Natural killer cell (primary cell): ENCODE results near the gene CCDC15. TPM values are rescaled to one million over a fixed set of nuclear protein-coding genes. Genes with fewer than 3 reads are reported as not detected.

Experiments used
- ATAC-seq, 3 donors: fragments of 150-1000 bp in 2 of 3; fragments of 200-7000 bp in 1 of 3; cut with Tn5 transposase; 1 replicate in 1 of 3; 2 replicates in 2 of 3; pipeline ENCODE4 v1.10.0; 2021; ENCODE audit warnings: mild to moderate bottlenecking in 2 of 3, moderate library complexity in 2 of 3
- DNase-seq, 2 donors: peaks; one replicate each; pipeline versions ENCODE4 v3.0.0 to v3.0.0-alpha.2; 2013 to 2021; ENCODE audit warnings: mixed read lengths in 1 of 2
- H3K27ac ChIP-seq: one replicate; pipeline ENCODE4 v1.5.1; 2013; ENCODE audit warnings: mild to moderate bottlenecking, low read length
- H3K27me3 ChIP-seq: one replicate; pipeline ENCODE4 v1.6.1; 2013; ENCODE audit warnings: low read length; ENCODE audit not compliant: control insufficient read depth, insufficient read depth
- H3K36me3 ChIP-seq: one replicate; pipeline ENCODE4 v1.6.1; 2013; ENCODE audit warnings: low read length; ENCODE audit not compliant: control insufficient read depth, insufficient read depth
- H3K4me1 ChIP-seq: one replicate; pipeline ENCODE4 v1.6.1; 2013; ENCODE audit warnings: low read length; ENCODE audit not compliant: control insufficient read depth, insufficient read depth
- H3K4me3 ChIP-seq: one replicate; pipeline ENCODE4 v1.5.1; 2013; ENCODE audit warnings: low read length
- H3K9me3 ChIP-seq: one replicate; pipeline ENCODE4 v1.6.1; 2013; ENCODE audit warnings: low read length; ENCODE audit not compliant: control insufficient read depth, insufficient read depth
- H3K27ac Mint-ChIP-seq, 2 donors: one replicate each; pipeline ENCODE4 v1.8.0; 2022; ENCODE audit warnings: mild to moderate bottlenecking in 2 of 2, mixed read lengths in 2 of 2, moderate library complexity in 1 of 2
- H3K27me3 Mint-ChIP-seq, 2 donors: one replicate each; pipeline ENCODE4 v1.8.0; 2022; ENCODE audit warnings: low read depth in 2 of 2, mixed read lengths in 2 of 2
- H3K36me3 Mint-ChIP-seq: one replicate; pipeline ENCODE4 v1.8.0; 2022; ENCODE audit warnings: mixed read lengths
- H3K4me1 Mint-ChIP-seq, 2 donors: one replicate each; pipeline ENCODE4 v1.8.0; 2022; ENCODE audit warnings: mixed read lengths in 2 of 2
- H3K4me3 Mint-ChIP-seq: one replicate; pipeline ENCODE4 v1.8.0; 2022; ENCODE audit warnings: mild to moderate bottlenecking, moderate library complexity, mixed read lengths
- H3K9me3 Mint-ChIP-seq, 2 donors: one replicate each; pipeline ENCODE4 v1.8.0; 2022; ENCODE audit warnings: mixed read lengths in 2 of 2
- WGBS: methylation state at CpG from one replicate; pipeline ENCODE4 v1.1.7; 2013; ENCODE audit warnings: missing lambda C conversion rate; ENCODE audit not compliant: insufficient coverage; 5-methylcytosine and 5-hydroxymethylcytosine counted together
- intact Hi-C: fragments of 100-400 bp; cut with micrococcal nuclease; formaldehyde crosslinking; loops from one replicate; pipeline ENCODE4 v1.14.2; 2022
- total RNA-seq, 4 donors: library from RNA; stranded (reverse); fragments of 120-200 nt in 1 of 4; gene quantifications; one replicate each; pipeline versions ENCODE4 v1.2.3 to v1.2.4, GENCODE V29; 2013 to 2022
- TF ChIP-seq, protein P1 (sequence below): fragments of 200-600 bp; IDR thresholded peaks from one replicate; pipeline ENCODE4 v1.8.0; 2022; ENCODE audit warnings: antibody characterized with exemption

Gene CCDC15
- total RNA-seq, 3 donors from 2014 or later (not counting 1 experiment from before 2014, with no cell fraction given) = 3.8 to 4.7 (median 3.9) TPM

- Mint-ChIP-seq H3K27me3 (peaks cover 6 to 25% of the 10 kb centered on the region in 2 donors), H3K9me3 (no peaks in the 10 kb centered on the region), H3K4me1 (no peaks in the 10 kb centered on the region), H3K4me3 (no peak overlapping the region), H3K36me3 (no peaks in the 10 kb centered on the region), H3K27ac (no peak overlapping the region)
- no peak overlapping the region for H3K4me3 ChIP-seq
- H3K27me3 ChIP-seq = no peaks in the 10 kb centered on the region
- no peak overlapping the region for H3K27ac ChIP-seq
- ATAC-seq = no peak
- peaks cover 3% of the 10 kb centered on the region for H3K9me3 ChIP-seq
- WGBS = 93% methylated on average over 6 of the region's 6 CpGs
- H3K36me3 ChIP-seq = no peaks in the 10 kb centered on the region
- TF ChIP-seq, protein P1, sequence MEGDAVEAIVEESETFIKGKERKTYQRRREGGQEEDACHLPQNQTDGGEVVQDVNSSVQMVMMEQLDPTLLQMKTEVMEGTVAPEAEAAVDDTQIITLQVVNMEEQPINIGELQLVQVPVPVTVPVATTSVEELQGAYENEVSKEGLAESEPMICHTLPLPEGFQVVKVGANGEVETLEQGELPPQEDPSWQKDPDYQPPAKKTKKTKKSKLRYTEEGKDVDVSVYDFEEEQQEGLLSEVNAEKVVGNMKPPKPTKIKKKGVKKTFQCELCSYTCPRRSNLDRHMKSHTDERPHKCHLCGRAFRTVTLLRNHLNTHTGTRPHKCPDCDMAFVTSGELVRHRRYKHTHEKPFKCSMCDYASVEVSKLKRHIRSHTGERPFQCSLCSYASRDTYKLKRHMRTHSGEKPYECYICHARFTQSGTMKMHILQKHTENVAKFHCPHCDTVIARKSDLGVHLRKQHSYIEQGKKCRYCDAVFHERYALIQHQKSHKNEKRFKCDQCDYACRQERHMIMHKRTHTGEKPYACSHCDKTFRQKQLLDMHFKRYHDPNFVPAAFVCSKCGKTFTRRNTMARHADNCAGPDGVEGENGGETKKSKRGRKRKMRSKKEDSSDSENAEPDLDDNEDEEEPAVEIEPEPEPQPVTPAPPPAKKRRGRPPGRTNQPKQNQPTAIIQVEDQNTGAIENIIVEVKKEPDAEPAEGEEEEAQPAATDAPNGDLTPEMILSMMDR = no peak
- DNase-seq = no peak
- H3K4me1 ChIP-seq = peaks cover 17% of the 10 kb centered on the region
- intact Hi-C loops = no loop called here
These were observed 36.8 kb upstream of the CCDC15 start for GRCh38 chr11:124917115-124917637.

DNA sequence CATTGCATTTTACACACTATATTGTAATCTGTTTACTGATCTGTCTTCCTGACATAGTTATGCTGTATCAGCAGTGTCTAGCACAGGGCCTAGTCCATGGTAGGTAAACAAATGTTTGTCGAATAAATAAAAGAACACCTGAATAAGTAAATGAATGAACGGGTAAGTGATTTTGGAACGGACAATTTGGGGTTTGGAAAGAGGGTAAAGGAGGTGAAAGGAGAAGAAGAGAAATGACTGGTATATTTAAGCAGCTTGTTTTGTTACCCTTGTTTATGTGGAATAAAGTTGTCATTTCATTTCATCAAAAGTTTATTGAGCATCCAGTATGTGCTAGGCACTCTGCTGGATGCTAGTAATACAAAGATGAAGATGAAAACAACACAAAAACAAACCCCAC is 35.1 kb upstream of the CCDC15 start, which contains the start of gene HEPN1:
TSS of gene HEPN1 (plus strand) at position 301 of the 400 bp plus-strand sequence.
- Mint-ChIP-seq H3K4me3 (peak within 1 kb of the TSS; percentile 35), H3K36me3 (no peaks in the 10 kb centered on the region), H3K27me3 (peaks cover 6 to 25% of the 10 kb centered on the region in 2 donors), H3K27ac (peak within 1 kb of the TSS in 1 of 2 donors; percentile 19), H3K9me3 (no peaks in the 10 kb centered on the region), H3K4me1 (peaks cover 0 to 11% of the 10 kb centered on the region in 2 donors)
- ATAC-seq (no peak), DNase-seq (no peak)
- intact Hi-C loops = no loop called here
- H3K4me1 ChIP-seq = peaks cover 17% of the 10 kb centered on the region
- H3K4me3 ChIP-seq = no peak within 1 kb of the TSS
- H3K27me3 ChIP-seq = no peaks in the 10 kb centered on the region
- H3K9me3 ChIP-seq = no peaks in the 10 kb centered on the region
- H3K27ac ChIP-seq = no peak within 1 kb of the TSS
- 95% methylated on average over 3 of the region's 3 CpGs for WGBS
- no peaks in the 10 kb centered on the region for H3K36me3 ChIP-seq
- TF ChIP-seq, protein P1 = no peak

DNA sequence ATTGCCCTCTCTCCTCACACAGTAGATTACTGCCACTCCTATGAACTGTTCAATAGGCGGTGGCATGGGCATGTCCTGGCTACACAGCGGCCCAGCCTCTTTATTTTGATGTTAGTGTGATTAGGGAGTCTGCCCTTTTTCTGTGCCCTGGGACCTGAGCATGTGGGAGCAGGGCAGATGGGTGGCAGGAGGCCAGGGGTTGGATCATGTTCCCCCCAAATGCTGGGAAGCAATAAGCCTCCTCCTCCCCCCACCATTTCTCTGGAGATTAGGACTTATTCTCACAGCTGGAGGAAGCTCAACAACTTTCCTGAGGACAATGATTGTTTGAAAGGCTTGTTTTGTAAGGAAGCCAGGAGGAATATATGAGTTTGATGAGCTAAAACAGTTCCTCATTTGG is 34.1 kb upstream of the CCDC15 start:
- no peak for DNase-seq
- H3K4me3 ChIP-seq = no peak overlapping the region
- WGBS = 100% methylated on average over 2 of the region's 2 CpGs
- Mint-ChIP-seq H3K27me3 (peaks cover 2 to 18% of the 10 kb centered on the region in 2 donors), H3K36me3 (no peaks in the 10 kb centered on the region), H3K4me3 (peak overlapping the region; percentile 35), H3K4me1 (peaks cover 0 to 11% of the 10 kb centered on the region in 2 donors), H3K27ac (no peak overlapping the region), H3K9me3 (no peaks in the 10 kb centered on the region)
- ATAC-seq = no peak
- no peaks in the 10 kb centered on the region for H3K27me3 ChIP-seq
- TF ChIP-seq, protein P1 = no peak
- peaks cover 17% of the 10 kb centered on the region for H3K4me1 ChIP-seq
- intact Hi-C loops = loop anchor here (2.0 kb wide), 1 partner anchor 43 kb away; no protein-coding TSS in a partner anchor
- no peaks in the 10 kb centered on the region for H3K9me3 ChIP-seq
- H3K27ac ChIP-seq = no peak overlapping the region
- H3K36me3 ChIP-seq = no peaks in the 10 kb centered on the region

GRCh38 chr11:124920356-124920755 is 33.6 kb upstream of the CCDC15 start:
- H3K4me3 Mint-ChIP-seq = peak overlapping the region; percentile 80
- H3K9me3 Mint-ChIP-seq = no peaks in the 10 kb centered on the region
- Histone ChIP-seq H3K9me3 (no peaks in the 10 kb centered on the region), H3K4me3 (no peak overlapping the region), H3K36me3 (no peaks in the 10 kb centered on the region), H3K27ac (peak overlapping the region; percentile 10), H3K27me3 (no peaks in the 10 kb centered on the region), H3K4me1 (peaks cover 17% of the 10 kb centered on the region)
- ATAC-seq (no peak), DNase-seq (no peak)
- no peaks in the 10 kb centered on the region for H3K36me3 Mint-ChIP-seq
- TF ChIP-seq, protein P1 = no peak
- 100% methylated on average over 4 of the region's 5 CpGs for WGBS
- intact Hi-C loops = loop anchor here (2.0 kb wide), 1 partner anchor 44 kb away; no protein-coding TSS in a partner anchor
- peak overlapping the region in 1 of 2 donors; percentile 23 for H3K27ac Mint-ChIP-seq
- peaks cover 2 to 13% of the 10 kb centered on the region in 2 donors for H3K27me3 Mint-ChIP-seq
- H3K4me1 Mint-ChIP-seq = peaks cover 0 to 11% of the 10 kb centered on the region in 2 donors
